ENCODE results near the gene CNDP2.

CNDP2 gene

GRCh38 chr18:74573053-74573452, 76.9 kb downstream of the CNDP2 start:
- no peak overlapping the region for H3K4me2 ChIP-seq (ENCODE audit: low read length)
- no peaks in the 10 kb centered on the region for H4K20me1 ChIP-seq (ENCODE audit: control insufficient read depth, insufficient read depth, low read depth, low read length)
- H3F3A ChIP-seq (ENCODE audit: control insufficient read depth, insufficient read depth): no peaks in the 10 kb centered on the region
- TF ChIP-seq EZH2phosphoT487 (IDR thresholded peaks at IDR 0.05; ENCODE audit: borderline replicate concordance, low read length) (no peak), CTCF (IDR thresholded peaks at IDR 0.05; ENCODE audit: low read depth, low read length, poor library complexity, severe bottlenecking) (no peak)
- peaks cover 10% of the 10 kb centered on the region for H3K27me3 ChIP-seq (ENCODE audit: control insufficient read depth, low read length)
- H3K9me2 ChIP-seq (replicated peaks; ENCODE audit: control insufficient read depth, low read length): no peaks in the 10 kb centered on the region
- no peak overlapping the region for H3K4me3 ChIP-seq (ENCODE audit: low read length)
- H3K9me3 ChIP-seq (ENCODE audit: control insufficient read depth, insufficient read depth, low read length): no peaks in the 10 kb centered on the region
- no peak overlapping the region for H3K27ac ChIP-seq (ENCODE audit: low read depth, low read length)
- no peaks in the 10 kb centered on the region for H3K36me3 ChIP-seq (ENCODE audit: control insufficient read depth, low read length)
- H3K4me1 ChIP-seq (ENCODE audit: control insufficient read depth, low read length): no peaks in the 10 kb centered on the region
- no peaks in the 10 kb centered on the region for H3K79me2 ChIP-seq (ENCODE audit: control insufficient read depth, low read length)

Data from DOHH2 (cell line).